Testis (tissue), 3 donors: ENCODE data around the gene RET. TPM values are rescaled to one million over a fixed set of nuclear protein-coding genes. Genes with fewer than 3 reads are reported as not detected.

Experiments used
- DNase-seq: peaks from one replicate; pipeline ENCODE4 v3.0.0-alpha.2; 2019
- H3K27ac ChIP-seq, 2 donors: fragments of 200-600 bp; sonication (generic); one replicate each; pipeline ENCODE4 v1.5.1; 2019
- H3K27me3 ChIP-seq: fragments of 200-600 bp; sonication (generic); one replicate; pipeline ENCODE4 v1.5.1; 2019
- H3K36me3 ChIP-seq: fragments of 200-600 bp; sonication (generic); one replicate; pipeline ENCODE4 v1.5.1; 2017; ENCODE audit warnings: low read depth; ENCODE audit errors: missing control alignments
- H3K4me1 ChIP-seq: fragments of 200-600 bp; sonication (generic); one replicate; pipeline ENCODE4 v1.5.1; 2019
- H3K4me3 ChIP-seq, 2 donors: fragments of 200-600 bp; sonication (generic); one replicate each; pipeline ENCODE4 v1.5.1; 2017 to 2019
- H3K9me3 ChIP-seq: fragments of 200-600 bp; sonication (generic); one replicate; pipeline ENCODE4 v1.5.1; 2017
- CTCF ChIP-seq, 3 experiments: fragments of 450-650 bp in 2 of 3; fragments of 200-600 bp in 1 of 3; sonication (generic) in 1 of 3; IDR thresholded peaks; one replicate each; pipeline ENCODE4 v1.5.1; 2016 to 2019; ENCODE audit warnings: antibody characterized with exemption in 3 of 3, mild to moderate bottlenecking in 2 of 3, moderate library complexity in 1 of 3
- POLR2A ChIP-seq: fragments of 450-650 bp; IDR thresholded peaks from one replicate; pipeline ENCODE4 v1.6.1; 2017; ENCODE audit warnings: antibody characterized with exemption, mild to moderate bottlenecking, moderate library complexity
- WGBS, 2 donors: methylation state at CpG; one replicate each; pipeline ENCODE4 v1.1.5; 2018; 5-methylcytosine and 5-hydroxymethylcytosine counted together
- intact Hi-C: fragments of 100-400 bp; cut with DNase I; formaldehyde crosslinking; loops from one replicate; pipeline ENCODE4 v1.15.1; 2023; ENCODE audit warnings: low total_unique reads
- polyA plus RNA-seq: library from polyadenylated mRNA; stranded (reverse); fragments of 350-450 nt; fragmentation: Illumina TruSeq; extraction: RNeasy Lipid Tissue Mini Kit (QIAGEN cat#74804); gene quantifications from one replicate; pipeline ENCODE4 v1.2.3, GENCODE V29; 2014; ENCODE audit warnings: low read depth, low replicate concordance; ENCODE audit not compliant: insufficient read depth
- total RNA-seq, 2 donors: library from RNA; depleted of rRNA; stranded (reverse); fragments of >200 nt; gene quantifications; one replicate each; pipeline ENCODE4 v1.2.3, GENCODE V29; 2016

The RET gene
- total and polyA plus RNA-seq, 3 donors from 2014 or later: 5.1 to 9.5 (median 7.3) TPM

- Histone ChIP-seq H3K36me3 (no peaks in the 10 kb centered on the region), H3K9me3 (no peaks in the 10 kb centered on the region), H3K4me3 (no peak overlapping the region), H3K27me3 (no peaks in the 10 kb centered on the region), H3K4me1 (no peaks in the 10 kb centered on the region), H3K27ac (no peak overlapping the region)
- no peak for DNase-seq
- no peak for TF ChIP-seq CTCF (IDR thresholded peaks at IDR 0.05)
- no peak for TF ChIP-seq POLR2A
- intact Hi-C loops: no loop called here
- WGBS, 2 donors: 89% methylated on average over 8 to 10 of the region's 10 CpGs
Observed at GRCh38 chr10:43116596-43116995, 39.7 kb downstream of the RET start.

DNA sequence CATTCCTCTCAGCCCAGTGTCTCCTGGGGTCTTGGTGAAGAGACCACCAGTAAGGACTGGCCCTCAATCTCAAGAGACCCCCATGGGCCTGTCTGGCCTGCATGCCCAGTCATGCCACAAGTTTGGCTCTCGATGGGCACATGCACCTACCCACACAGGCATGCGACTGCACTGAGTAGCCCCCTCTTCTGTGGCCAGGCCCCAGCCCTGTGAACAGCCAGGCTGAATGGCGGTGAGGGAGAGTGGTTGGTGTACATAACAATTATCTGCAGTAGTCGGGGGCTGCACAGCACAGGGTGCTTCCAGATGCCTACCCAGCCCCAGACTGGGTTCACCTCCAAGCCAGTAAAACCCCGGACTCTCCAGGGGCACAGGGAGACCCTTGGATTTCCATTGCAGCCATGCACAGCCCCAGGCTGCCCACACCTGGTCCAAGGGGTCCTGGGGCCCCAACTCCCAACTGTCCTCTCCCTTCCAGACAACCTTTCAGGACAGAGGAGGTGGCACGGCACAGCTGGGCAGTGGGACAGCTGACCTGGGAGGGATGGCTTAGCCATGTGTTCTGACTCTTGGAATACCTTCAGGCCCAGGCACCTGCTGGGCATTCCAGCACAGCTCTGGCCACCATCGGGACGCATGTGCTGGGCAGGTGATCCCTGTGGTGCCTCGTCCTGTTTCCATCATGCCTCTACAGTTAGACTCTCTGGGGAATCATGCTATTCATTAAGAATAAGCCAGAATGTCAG, 40.3 kb downstream of the RET start:
- H3K9me3 ChIP-seq: no peaks in the 10 kb centered on the region
- no peak overlapping the region for H3K27ac ChIP-seq
- no peak for TF ChIP-seq CTCF (IDR thresholded peaks at IDR 0.05)
- TF ChIP-seq POLR2A: no peak
- H3K4me3 ChIP-seq: no peak overlapping the region
- 67 to 86% methylated on average over 3 to 9 of the region's 9 CpGs for WGBS, 2 donors
- H3K36me3 ChIP-seq: no peaks in the 10 kb centered on the region
- DNase-seq: no peak
- intact Hi-C loops: no loop called here
- H3K4me1 ChIP-seq: no peaks in the 10 kb centered on the region
- H3K27me3 ChIP-seq: no peaks in the 10 kb centered on the region

DNA sequence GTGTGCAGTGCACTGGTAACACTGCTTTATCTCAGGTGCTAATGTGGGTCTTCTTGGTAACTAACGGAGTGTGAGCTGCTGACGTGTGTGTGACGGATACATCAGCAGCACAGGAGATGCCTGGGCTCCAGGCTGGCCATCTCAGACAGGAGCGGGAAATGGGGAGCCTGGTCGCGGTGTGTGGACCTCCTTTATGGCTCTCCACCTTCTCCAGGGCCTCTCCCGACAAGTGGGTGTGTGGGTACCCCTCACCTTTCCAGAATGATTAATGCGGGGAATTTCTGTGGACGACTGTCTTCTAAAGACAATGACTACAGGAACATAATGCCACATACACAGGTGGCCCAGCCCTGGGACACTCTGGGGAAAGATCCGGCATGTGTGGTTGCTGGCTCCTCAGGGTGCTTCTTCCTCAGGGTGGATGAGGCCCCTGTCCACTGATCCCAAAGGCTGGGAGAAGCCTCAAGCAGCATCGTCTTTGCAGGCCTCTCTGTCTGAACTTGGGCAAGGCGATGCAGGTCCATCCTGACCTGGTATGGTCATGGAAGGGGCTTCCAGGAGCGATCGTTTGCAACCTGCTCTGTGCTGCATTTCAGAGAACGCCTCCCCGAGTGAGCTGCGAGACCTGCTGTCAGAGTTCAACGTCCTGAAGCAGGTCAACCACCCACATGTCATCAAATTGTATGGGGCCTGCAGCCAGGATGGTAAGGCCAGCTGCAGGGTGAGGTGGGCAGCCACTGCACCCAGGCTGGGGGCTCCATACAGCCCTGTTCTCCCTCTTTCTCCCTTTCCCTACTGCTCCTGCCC, 41.1 kb downstream of the RET start:
- TF ChIP-seq POLR2A (no peak), CTCF (IDR thresholded peaks at IDR 0.05) (no peak)
- H3K9me3 ChIP-seq: no peaks in the 10 kb centered on the region
- intact Hi-C loops: no loop called here
- WGBS, 2 donors: 88 to 95% methylated on average over 8 to 18 of the region's 18 CpGs
- H3K4me1 ChIP-seq: no peaks in the 10 kb centered on the region
- no peak overlapping the region for H3K27ac ChIP-seq
- H3K27me3 ChIP-seq: no peaks in the 10 kb centered on the region
- no peak for DNase-seq
- no peaks in the 10 kb centered on the region for H3K36me3 ChIP-seq
- no peak overlapping the region for H3K4me3 ChIP-seq

DNA sequence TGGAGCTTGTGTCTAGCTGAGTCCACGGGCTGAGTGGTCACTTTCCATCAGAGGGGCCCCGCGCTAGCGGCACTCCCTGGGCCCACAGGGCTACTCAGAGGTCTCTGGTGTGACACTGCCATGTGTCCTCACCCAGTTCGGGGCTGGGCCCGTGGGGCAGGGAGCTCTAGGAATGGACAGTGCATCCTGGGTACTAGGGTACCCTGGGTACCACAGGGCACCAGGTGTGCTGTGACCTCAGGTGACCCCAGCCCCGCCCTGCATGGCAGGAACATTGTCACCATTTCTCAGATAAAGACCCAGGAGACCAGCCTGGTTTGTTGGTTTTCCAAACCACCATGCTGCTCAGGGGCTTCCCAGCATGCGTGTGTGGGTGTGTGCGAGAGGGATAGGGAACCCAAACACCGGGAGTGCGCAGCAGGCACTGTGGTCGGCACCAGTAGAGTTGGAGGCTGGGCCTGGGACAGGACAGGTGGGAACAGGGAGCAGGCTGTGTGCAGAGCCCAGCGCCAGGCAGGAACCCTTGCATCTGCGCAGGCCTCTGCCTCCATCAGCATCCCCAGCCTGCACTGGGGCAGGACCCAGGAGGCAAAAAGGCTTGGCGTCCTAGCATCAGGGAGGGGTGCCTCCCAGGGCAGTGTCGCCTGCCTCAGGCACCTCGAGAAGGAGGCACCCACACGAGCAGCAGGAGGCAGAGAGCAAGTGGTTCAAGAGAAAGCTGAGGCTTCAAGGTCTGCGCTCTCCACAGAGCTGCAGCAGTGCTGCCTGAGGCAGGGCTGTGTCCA, 42.0 kb downstream of the RET start:
- TF ChIP-seq CTCF (IDR thresholded peaks at IDR 0.05) (no peak), POLR2A (no peak)
- intact Hi-C loops: no loop called here
- Histone ChIP-seq H3K27ac (no peak overlapping the region), H3K36me3 (no peaks in the 10 kb centered on the region), H3K9me3 (no peaks in the 10 kb centered on the region), H3K4me1 (no peaks in the 10 kb centered on the region), H3K4me3 (no peak overlapping the region), H3K27me3 (no peaks in the 10 kb centered on the region)
- WGBS, 2 donors: 88% methylated on average over 16 of the region's 19 CpGs; no CpG with 5 or more reads in 1 of the 2 donors
- no peak for DNase-seq
